ENCODE data around the gene FAM50B. TPM values are rescaled to one million over a fixed set of nuclear protein-coding genes. Genes with fewer than 3 reads are reported as not detected.

Gene FAM50B
- total and polyA plus RNA-seq, 2 of the 4 experiments (the other 2 are of a cell fraction), result 4.1 to 7.4 TPM

- peak overlapping the region; percentile 88 for H3K14ac ChIP-seq (replicated peaks; ENCODE audit: low read depth, low read length)
- WGBS, 2 experiments (ENCODE audit: extremely low coverage in 2 of 2, insufficient read length in 1 of 2), result 67% methylated on average over 71 of the region's 73 CpGs; no CpG with 5 or more reads in 1 of the 2 experiments
- peak overlapping the region; percentile 79 for H3K23ac ChIP-seq (ENCODE audit: low read depth, low read length)
- ChIA-PET POLR2A (ENCODE audit: unreplicated experiment) (no interaction called here), CTCF (interaction anchor here (0.7 to 2.5 kb wide), 12 partner anchors 16 to 146 kb away, joined by 3 to 25 read pairs (median 6); no protein-coding TSS in a partner anchor)
- dilution Hi-C loops (cut with HindIII; ENCODE audit: low sequenced_read_pairs, unreplicated experiment), result no loop called here
- H3K18ac ChIP-seq (ENCODE audit: low read depth, low read length), result peak overlapping the region; percentile 59; the same call in 1 of the 2 replicates
- H3K9me3 ChIP-seq (ENCODE audit: control insufficient read depth, insufficient read depth, low read length), result no peaks in the 10 kb centered on the region
- 0 out of 2 replicates have a peak, but pooled peaks cover 2% of the 10 kb centered on the region for H3K9me1 ChIP-seq (ENCODE audit: insufficient read depth, low read length)
- intact Hi-C loops (cut with micrococcal nuclease), result loop anchor here (1.0 to 5.0 kb wide), 6 partner anchors 78 to 317 kb away; no protein-coding TSS in a partner anchor
- peak overlapping the region; percentile 25; the same call in 1 of the 2 replicates for H3K56ac ChIP-seq (ENCODE audit: extremely low read depth, insufficient read depth, low read length)
- TF ChIP-seq BHLHE40 (IDR thresholded peaks at IDR 0.05; ENCODE audit: low read depth, low read length), result no peak
- H3K27me3 ChIP-seq (ENCODE audit: control insufficient read depth, insufficient read depth, low read length), result no peaks in the 10 kb centered on the region
- peak overlapping the region; percentile 91 for H3K4me2 ChIP-seq (ENCODE audit: low read depth, low read length)
- peak overlapping the region; percentile 63; the same call in 1 of the 2 replicates for H2BK120ac ChIP-seq (ENCODE audit: low read depth, low read length)
- H4K8ac ChIP-seq (ENCODE audit: low read depth in 2 of 2, low read length in 2 of 2), result peak overlapping the region; percentile 93 to 98
- H2BK20ac ChIP-seq (ENCODE audit: low read depth, low read length), result peak overlapping the region; percentile 49; the same call in 1 of the 2 replicates
- no peaks in the 10 kb centered on the region for H3K36me3 ChIP-seq (ENCODE audit: control insufficient read depth, insufficient read depth, low read length)
- no peaks in the 10 kb centered on the region for H4K20me1 ChIP-seq (ENCODE audit: insufficient read depth, low read length)
- peak overlapping the region; percentile 85 for H3K4ac ChIP-seq (ENCODE audit: low read depth, low read length)
- H2AK9ac ChIP-seq (replicated peaks; ENCODE audit: low read depth, low read length, poor library complexity), result peak overlapping the region; percentile 67
- H4K5ac ChIP-seq (ENCODE audit: low read depth, low read length), result peak overlapping the region; percentile 89
- peak overlapping the region; percentile 94 for H2AFZ ChIP-seq (replicated peaks; ENCODE audit: low read length, poor library complexity)
- ATAC-seq (ENCODE audit: low read depth) (no peak), DNase-seq (no peak)
- peak overlapping the region; percentile 46 for H4K91ac ChIP-seq (ENCODE audit: insufficient read depth, low read depth, low read length)
- peaks cover 6% of the 10 kb centered on the region; the same call in 1 of the 2 replicates for H3K4me1 ChIP-seq (ENCODE audit: control insufficient read depth, insufficient read depth, low read length)
- H3K79me1 ChIP-seq (ENCODE audit: low read depth in 1 of 2, low read length in 2 of 2), result peaks cover 0 to 7% of the 10 kb centered on the region in 2 experiments; a peak in 1 of 4 replicates
- no TSS peak for BruUV-seq (replicated peaks)
- H2BK5ac ChIP-seq (ENCODE audit: low read depth, low read length, poor library complexity, severe bottlenecking), result peak overlapping the region; percentile 59
- H3K9ac ChIP-seq (ENCODE audit: low read depth, low read length), result peak overlapping the region; percentile 65
- peak overlapping the region; percentile 44 for H2AK5ac ChIP-seq (ENCODE audit: low read depth, low read length)
- peak overlapping the region; percentile 69 for H3K27ac ChIP-seq (ENCODE audit: insufficient read depth, low read length)
- in situ Hi-C loops (cut with MboI; ENCODE audit: low sequenced_read_pairs), result loop anchor here (5.0 kb wide), 1 partner anchor 103 kb away; no protein-coding TSS in a partner anchor
- H2BK15ac ChIP-seq (ENCODE audit: low read depth, low read length), result peak overlapping the region; percentile 78; the same call in 2 of the 3 replicates
- peak overlapping the region; percentile 65 for H3K4me3 ChIP-seq (ENCODE audit: insufficient read depth, low read depth, low read length)
These were observed 693 bp downstream of the FAM50B start for GRCh38 chr6:3849681-3850450.

Measured in IMR-90 (cell line).